ENCODE measurements around the gene MRTFA.

The MRTFA gene

GRCh38 chr22:40426594-40427333 lies 209.8 kb downstream of the MRTFA start:
- no peak for DNase-seq (ENCODE audit: low read depth)

- DNase-seq (ENCODE audit: low read depth), result no peak
Observed at GRCh38 chr22:40425082-40425481, 211.4 kb downstream of the MRTFA start.

GRCh38 chr22:40423882-40424640 lies 212.5 kb downstream of the MRTFA start:
- no peak for DNase-seq (ENCODE audit: low read depth)

GRCh38 chr22:40423310-40423688 lies 213.2 kb downstream of the MRTFA start:
- no peak for DNase-seq (ENCODE audit: low read depth)

GRCh38 chr22:40422558-40423309 lies 213.8 kb downstream of the MRTFA start:
- no peak for DNase-seq (ENCODE audit: low read depth)

GRCh38 chr22:40421941-40422340 lies 214.6 kb downstream of the MRTFA start:
- DNase-seq (ENCODE audit: low read depth), result no peak

- DNase-seq (ENCODE audit: low read depth), result no peak
Observed at GRCh38 chr22:40421082-40421350, 215.5 kb downstream of the MRTFA start.

- DNase-seq (ENCODE audit: low read depth), result no peak
Observed at GRCh38 chr22:40420341-40421081, 216.0 kb downstream of the MRTFA start.

- no peak for DNase-seq (ENCODE audit: low read depth)
Observed at GRCh38 chr22:40419718-40420117, 216.8 kb downstream of the MRTFA start.

GRCh38 chr22:40418366-40419201 lies 217.9 kb downstream of the MRTFA start:
- no peak for DNase-seq (ENCODE audit: low read depth)

- no peak for DNase-seq (ENCODE audit: low read depth)
Observed at GRCh38 chr22:40417881-40418280, 218.6 kb downstream of the MRTFA start.

- DNase-seq (ENCODE audit: low read depth), result no peak
Observed at GRCh38 chr22:40417041-40417440, 219.5 kb downstream of the MRTFA start.

GRCh38 chr22:40416636-40417035 lies 219.9 kb downstream of the MRTFA start:
- DNase-seq (ENCODE audit: low read depth), result no peak

GRCh38 chr22:40416267-40416570 lies 220.3 kb downstream of the MRTFA start:
- no peak for DNase-seq (ENCODE audit: low read depth)

- DNase-seq (ENCODE audit: low read depth), result no peak
Observed at GRCh38 chr22:40415531-40416266, 220.8 kb downstream of the MRTFA start.

GRCh38 chr22:40414838-40415505 lies 221.5 kb downstream of the MRTFA start:
- no peak for DNase-seq (ENCODE audit: low read depth)

- DNase-seq (ENCODE audit: low read depth), result no peak
Observed at GRCh38 chr22:40414311-40414710, 222.2 kb downstream of the MRTFA start.

GRCh38 chr22:40413873-40414272 lies 222.6 kb downstream of the MRTFA start:
- DNase-seq (ENCODE audit: low read depth), result no peak

GRCh38 chr22:40412441-40412840 lies 224.1 kb downstream of the MRTFA start:
- no peak for DNase-seq (ENCODE audit: low read depth)

GRCh38 chr22:40411506-40411861 lies 225.0 kb downstream of the MRTFA start:
- no peak for DNase-seq (ENCODE audit: low read depth)

All from stimulated activated CD8-positive, alpha-beta memory T cell treated with anti-CD3 and anti-CD28 coated beads, Interleukin-7, amount 100 ng/mL, for 24 hours (primary cell).